NCI-H2081 (cell line): Measurements from ENCODE around the gene IFIT3.
"Not testable (repeated sequence)": the region's sequence is repeated elsewhere in the genome, so short reads cannot be mapped to it uniquely, and the experiment has no call there.

ENCODE experiments used
- DNase-seq, 2 experiments: peaks; one replicate each; lab custom pipeline; 2025; lab: John Stamatoyannopoulos, UW

Gene IFIT3

DNA sequence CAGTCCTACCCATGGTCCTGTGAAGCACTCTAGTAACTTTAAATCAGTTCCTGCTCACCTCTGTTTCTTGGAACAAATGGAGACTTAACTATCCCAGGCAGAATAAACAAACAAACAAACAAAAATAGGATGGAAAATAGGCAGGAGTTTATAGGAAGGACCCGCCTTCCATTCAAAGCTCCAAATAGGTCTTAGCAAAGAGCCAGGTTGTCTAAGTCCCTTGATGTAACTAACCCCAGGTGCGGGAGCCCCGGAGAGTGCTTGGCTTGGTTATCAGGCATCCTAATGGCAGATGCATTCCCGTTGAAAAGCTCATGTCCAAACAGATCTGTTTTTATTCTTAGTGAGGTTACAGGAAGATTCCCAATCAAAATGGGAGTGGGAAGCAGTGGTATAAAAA, 23.8 kb upstream of the IFIT3 start:
- DNase-seq, result no peak

DNA sequence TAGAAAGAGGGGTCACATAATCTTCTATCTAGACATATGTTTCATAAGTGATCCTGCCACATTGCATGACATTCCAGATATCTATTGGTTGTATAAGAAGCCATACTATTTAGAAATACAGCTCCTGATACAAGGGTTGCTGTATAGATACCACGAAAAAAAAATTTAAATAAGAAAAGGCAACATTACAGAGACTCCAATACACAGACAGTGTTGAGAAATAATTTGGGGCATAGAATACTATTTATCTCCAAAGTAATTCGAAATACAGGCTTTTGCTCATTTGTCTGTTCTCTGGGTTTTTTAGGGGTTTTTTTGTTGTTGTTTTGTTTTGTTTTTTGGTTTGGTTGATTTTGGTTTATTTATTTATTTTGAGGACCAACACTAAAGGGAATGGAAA, 23.4 kb upstream of the IFIT3 start:
- no peak for DNase-seq

DNA sequence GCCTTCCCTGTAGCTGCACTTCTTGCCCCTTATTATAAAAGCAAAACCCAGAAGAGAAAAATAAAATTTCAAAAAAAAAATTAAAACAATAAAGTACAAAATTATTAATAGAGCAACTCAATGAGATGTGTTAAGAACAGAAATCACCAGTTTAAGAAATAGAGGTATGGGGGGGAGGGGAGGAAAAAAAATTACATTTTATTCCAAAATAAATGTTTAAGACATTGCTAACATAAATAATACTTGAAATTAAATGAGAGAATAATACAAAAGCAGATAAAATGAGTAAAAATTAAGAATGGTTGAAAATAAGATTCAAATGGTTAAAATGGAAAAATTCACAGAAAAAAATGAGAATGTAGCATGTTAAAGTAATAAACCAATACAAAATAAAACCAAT, 22.9 kb upstream of the IFIT3 start:
- DNase-seq, result no peak

DNA sequence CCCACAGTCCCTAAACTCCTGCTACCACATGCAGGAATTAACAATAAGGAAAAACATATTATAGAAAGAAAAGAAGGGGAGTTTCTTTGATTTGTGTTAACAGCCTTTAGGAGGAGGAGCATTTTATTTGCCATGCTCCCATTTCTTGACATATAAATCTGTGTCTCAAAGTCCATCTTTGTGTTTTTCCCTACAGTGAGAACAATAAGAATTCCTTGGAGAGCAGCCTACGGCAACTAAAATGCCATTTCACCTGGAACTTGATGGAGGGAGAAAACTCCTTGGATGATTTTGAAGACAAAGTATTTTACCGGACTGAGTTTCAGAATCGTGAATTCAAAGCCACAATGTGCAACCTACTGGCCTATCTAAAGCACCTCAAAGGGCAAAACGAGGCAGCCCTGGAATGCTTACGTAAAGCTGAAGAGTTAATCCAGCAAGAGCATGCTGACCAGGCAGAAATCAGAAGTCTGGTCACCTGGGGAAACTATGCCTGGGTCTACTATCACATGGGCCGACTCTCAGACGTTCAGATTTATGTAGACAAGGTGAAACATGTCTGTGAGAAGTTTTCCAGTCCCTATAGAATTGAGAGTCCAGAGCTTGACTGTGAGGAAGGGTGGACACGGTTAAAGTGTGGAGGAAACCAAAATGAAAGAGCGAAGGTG, 21.9 kb upstream of the IFIT3 start:
- DNase-seq, result no peak

DNA sequence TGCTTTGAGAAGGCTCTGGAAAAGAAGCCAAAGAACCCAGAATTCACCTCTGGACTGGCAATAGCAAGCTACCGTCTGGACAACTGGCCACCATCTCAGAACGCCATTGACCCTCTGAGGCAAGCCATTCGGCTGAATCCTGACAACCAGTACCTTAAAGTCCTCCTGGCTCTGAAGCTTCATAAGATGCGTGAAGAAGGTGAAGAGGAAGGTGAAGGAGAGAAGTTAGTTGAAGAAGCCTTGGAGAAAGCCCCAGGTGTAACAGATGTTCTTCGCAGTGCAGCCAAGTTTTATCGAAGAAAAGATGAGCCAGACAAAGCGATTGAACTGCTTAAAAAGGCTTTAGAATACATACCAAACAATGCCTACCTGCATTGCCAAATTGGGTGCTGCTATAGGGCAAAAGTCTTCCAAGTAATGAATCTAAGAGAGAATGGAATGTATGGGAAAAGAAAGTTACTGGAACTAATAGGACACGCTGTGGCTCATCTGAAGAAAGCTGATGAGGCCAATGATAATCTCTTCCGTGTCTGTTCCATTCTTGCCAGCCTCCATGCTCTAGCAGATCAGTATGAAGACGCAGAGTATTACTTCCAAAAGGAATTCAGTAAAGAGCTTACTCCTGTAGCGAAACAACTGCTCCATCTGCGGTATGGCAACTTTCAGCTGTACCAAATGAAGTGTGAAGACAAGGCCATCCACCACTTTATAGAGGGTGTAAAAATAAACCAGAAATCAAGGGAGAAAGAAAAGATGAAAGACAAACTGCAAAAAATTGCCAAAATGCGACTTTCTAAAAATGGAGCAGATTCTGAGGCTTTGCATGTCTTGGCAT, 21.1 kb upstream of the IFIT3 start:
- no peak for DNase-seq

DNA sequence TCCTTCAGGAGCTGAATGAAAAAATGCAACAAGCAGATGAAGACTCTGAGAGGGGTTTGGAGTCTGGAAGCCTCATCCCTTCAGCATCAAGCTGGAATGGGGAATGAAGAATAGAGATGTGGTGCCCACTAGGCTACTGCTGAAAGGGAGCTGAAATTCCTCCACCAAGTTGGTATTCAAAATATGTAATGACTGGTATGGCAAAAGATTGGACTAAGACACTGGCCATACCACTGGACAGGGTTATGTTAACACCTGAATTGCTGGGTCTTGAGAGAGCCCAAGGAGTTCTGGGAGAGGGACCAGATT, 20.6 kb upstream of the IFIT3 start:
- no peak for DNase-seq

DNA sequence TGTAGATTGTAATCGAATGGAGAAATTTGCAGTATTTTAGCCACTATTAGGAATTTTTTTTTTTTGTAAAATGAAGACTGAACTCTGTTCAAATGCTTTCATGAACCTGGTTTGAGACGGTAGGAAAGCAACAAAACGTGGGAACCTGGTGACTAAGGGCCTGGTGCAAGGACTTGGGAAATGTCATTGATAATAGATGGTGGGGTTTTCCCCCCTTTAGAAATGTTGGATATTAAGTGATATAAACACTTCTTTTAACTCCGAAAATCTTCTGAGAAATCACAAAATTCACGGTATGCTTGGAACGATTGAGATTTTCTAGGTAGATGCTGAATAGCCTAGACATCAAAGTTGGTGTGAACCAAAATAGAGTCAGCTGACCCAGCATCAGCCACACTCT, 19.5 kb upstream of the IFIT3 start:
- DNase-seq, result no peak

DNA sequence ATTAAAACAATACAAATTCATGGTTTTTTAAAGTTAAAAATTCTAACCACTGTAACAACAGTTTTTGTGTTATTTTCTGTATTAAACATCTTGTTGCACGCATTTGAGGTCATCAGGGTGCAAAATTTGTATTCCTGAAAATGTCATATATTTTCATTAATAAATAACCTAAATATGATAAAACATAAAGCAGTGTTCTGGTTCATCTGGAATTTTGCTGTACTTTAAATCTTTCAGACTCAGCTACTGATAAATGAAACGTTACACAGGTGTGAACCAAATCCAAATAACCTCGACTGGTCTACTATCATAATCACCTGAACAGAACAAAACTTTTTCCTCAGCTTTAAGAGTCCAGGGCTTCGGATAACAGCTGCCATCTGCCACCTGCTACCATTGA, 19.1 kb upstream of the IFIT3 start:
- no peak for DNase-seq

DNA sequence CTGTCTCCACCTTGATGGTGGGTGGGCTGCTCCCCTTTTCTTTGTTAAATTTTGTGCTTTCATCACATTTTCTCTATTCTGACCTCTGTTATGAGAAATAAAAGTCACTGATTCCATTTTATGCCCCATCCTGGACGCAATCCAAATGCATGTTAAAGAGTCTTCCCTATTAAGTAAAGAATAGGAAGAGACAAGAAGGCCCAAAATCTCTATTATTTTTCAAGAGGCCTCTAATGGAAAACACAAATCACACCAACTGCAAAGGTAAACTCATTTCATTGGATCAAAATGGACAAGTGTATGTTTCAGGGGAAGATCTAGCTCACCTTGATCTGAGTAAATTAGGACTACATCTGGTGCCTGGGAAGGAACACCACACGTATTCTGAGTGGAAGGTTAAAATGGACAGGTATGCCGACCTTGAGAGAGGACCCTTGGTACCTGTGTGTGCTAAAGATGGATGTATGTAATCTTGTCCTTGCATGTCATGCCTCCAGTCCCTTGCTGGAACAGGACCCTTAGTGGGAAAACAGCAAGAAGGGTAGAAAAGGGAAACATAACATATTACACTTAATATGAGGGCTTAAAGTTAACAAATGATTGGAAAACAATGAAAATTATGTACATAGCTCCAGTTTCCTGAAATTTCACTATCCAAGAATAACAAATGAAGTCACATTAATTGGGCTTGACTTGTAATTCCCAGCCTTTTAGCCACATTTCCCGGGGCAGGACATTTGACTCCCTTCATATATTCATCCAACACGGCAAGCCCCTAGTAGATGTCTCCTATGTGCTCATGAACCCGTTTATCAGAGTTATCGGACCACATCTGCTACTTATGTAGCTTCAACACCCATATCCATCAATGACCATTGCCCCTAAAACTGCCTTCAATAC, 18.4 kb upstream of the IFIT3 start:
- no peak for DNase-seq

DNA sequence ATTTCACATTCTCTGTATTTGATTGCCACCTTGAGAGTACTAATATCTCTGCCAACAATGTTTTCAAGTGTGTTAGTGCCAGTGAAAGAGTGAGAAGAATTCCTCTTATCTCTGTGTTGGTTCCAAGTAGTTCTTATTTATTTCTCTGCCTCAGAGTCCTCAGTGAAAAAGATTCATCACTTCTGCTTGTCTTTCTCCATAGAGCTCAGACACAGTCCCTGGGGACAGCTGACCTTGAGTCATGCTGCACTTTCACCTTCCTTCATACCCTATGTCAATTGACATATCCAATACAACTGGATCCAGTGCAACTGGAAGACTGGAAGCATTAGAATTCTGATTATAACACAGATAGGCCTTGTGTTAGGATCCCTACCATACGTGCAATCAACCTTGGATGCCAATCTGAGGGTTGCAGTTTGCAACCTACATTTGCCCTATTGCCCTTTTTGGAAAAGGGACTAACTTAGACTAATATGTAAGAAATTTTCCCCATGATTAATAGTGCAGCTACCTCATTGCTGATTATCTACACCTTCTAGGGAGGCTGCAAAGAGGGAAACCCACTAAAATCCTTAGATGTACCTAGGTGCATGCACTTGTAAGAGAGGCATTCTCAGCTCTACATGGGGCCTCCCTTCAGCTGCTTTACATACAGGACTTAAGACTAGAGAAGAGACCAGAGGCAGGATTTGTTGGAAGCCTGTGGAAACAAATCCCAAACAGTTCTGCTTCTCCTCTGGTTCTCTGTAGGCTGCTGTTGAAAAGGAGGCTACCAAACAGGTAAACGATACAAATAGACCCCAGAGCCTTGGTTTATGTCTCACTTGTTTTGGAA, 17.5 kb upstream of the IFIT3 start:
- DNase-seq, result no peak

DNA sequence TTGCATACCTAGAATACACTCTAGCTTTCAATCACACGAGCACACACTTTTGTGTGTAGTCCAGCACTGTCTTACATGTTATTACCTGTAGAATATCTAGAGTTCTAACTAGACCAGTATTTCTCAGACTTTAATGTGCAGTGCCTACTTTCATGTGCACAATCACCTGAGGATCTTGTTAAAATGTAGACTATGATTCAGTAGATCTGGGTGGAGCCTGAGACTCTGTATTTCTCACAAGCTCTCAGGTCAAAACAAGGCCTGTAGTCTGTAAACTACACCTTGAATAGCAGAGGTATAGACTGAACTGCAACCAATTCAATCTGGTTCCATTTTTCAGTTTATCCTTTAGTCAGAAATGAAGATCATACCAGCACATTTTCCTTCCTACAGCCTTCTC, 14.8 kb upstream of the IFIT3 start:
- DNase-seq, result no peak

DNA sequence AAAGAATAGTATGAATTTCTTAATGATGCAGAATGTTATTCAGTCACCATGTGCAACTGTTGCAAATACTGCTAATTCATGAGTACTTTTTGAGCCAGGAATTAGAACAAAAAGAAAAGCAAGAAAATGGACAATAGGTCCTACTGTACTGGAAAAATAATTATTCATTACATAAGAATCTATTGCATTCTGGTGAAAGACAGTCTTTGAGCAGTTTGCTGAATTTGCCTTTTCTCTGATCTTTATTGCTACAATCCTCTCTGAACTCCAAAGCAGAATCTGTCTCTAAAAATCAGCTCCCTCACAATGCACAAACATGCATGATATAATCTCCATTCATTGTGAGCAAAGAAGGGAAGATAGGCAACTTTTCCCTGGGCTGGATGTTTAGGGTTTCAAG, 13.1 kb upstream of the IFIT3 start:
- no peak for DNase-seq

DNA sequence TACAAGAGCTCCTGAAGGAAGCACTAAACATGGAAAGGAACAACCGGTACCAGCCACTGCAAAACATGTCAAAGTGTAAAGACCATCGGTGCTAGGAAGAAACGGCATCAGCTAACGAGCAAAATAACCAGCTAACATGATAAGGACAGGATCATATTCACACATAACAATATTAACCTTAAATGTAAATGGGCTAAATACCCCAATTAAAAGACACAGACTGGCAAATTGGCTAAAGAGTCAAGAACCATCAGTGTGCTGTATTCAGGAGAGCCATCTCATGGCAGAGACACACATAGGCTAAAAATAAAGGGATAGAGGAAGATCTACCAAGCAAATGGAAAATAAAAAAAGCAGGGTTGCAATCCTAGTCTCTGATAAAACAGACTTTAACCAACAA, 9.8 kb upstream of the IFIT3 start:
- DNase-seq, result not testable (repeated sequence)

DNA sequence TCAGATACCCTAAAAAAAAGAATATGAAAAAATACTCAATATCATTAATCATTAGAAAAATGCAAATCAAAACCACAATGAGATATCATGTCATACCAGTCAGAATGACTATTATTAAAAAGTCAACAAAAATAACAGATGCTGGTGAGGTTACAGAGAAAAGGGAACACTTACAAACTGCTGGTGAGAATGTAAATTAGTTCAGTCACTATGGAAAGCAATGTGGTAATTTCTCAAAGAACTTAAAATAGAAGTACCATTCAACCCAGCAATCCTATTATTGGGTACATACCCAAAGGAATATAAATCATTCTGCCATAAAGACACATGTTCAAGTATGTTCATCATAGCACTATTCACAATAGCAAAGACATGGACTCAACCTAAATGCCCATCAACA, 2.7 kb upstream of the IFIT3 start:
- not testable (repeated sequence) for DNase-seq

DNA sequence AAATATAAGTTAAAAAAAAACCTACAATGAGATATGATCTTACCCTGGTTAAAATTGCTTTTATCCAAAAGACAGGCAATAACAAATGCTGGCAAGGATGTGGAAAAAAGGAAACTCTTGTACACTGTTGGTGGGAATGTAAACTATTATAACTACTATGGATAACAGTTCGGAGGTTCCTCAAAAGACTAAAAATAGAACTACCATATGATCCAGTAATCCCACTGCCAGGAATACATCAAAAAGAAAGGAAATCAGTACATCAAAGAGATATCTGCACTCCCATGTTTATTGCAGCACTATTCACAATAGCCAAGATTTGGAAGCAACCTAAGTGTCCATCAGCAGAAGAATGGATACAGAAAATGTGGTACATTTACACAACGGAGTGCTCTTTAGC, 1.9 kb upstream of the IFIT3 start:
- not testable (repeated sequence) for DNase-seq

DNA sequence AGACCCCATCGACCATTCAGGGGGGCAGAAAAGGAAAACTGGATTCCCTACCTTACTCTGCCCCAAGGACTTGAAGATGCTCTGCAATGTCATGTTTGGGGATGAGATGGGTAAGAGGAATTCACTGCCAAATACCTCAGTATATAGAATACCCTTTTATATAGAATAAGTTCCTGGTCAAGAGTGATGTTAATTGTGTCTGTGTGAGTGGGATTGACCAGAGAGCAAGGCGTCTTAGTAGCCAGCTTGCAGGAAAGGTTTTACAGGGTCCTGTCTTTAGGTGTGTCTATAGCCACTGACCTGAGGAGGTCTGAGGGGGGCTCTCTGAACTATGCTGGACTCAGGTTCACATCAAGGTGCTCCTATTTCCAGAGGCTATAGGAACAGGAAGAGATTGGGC, 1.4 kb downstream of the IFIT3 start:
- DNase-seq, result no peak

DNA sequence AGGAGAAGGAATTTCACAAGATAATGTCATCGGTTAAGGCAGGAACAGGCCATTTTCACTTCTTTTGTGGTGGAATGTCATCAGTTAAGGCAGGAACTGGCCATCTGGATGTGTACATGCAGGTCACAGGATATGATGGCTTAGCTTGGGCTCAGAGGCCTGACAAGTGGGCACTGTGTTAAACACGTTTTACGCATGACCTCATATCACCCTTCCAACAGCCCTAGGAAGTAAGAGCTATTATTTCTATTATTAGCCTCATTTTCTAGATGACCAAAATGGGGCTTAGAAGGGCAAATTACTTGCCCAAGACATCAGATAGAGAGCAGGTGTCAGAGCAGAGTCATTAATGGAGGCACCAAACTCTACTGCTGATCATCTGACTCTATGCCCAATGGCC, 2.2 kb downstream of the IFIT3 start:
- DNase-seq, result not testable (repeated sequence)

DNA sequence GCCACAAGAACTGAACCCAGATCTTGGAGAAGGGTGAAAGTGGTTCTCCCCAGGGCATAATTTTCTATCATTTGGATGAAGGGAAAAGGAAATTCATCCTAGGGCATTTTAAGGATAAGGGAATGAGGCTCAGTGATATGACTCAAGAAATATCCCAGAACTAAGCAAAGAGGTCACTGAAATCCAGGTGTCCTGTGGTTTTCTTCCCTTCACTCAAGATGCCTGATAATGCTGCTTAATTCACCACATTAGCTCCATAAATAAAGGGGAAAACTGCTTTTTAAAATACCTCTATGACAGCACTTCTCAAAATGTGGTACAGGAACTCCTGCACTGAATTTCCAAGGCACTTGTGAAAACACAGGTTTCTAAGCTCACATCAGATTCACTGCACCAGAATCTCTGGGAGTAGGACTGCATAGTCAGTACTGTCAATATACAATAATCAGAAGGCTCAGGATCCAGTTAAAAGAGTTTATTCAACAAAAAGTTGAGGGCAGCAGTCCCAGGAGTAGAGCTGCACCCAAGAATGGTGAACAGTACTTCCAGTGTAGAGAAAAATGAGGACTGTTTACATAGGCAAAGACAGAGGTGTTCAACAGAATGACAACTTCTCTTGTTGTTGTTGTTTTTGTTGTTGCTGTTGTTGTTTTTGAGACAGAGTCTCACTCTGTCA, 2.9 kb downstream of the IFIT3 start:
- no peak for DNase-seq

DNA sequence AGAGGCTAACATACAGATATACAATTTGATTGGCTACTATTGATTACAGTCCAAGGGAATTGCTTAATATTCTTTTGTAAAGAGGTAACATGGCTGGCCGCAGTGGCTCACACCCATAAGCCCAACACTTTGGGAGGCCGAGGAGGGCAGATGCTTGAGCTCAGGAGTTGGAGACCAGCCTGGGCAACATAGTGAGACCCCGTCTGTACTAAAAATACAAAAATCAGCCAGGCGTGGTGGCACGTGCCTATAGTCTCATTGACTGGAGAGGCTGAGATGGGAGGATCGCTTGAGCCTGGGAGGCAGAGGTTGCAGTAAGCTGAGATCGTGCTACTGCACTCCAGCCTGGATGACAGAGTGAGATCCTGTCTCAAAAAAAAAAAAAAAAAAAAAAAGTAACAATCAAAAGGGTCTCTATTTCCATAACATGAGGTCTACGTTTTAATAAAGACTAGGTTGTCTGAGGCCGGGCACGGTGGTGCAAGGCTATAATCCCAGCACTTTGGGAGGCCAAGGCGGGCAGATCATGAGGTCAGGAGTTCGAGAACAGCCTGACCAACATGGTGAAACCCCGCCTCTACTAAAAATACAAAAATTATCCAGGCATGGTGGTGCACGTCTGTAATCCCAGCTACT, 3.8 kb downstream of the IFIT3 start:
- DNase-seq, result not testable (repeated sequence)

DNA sequence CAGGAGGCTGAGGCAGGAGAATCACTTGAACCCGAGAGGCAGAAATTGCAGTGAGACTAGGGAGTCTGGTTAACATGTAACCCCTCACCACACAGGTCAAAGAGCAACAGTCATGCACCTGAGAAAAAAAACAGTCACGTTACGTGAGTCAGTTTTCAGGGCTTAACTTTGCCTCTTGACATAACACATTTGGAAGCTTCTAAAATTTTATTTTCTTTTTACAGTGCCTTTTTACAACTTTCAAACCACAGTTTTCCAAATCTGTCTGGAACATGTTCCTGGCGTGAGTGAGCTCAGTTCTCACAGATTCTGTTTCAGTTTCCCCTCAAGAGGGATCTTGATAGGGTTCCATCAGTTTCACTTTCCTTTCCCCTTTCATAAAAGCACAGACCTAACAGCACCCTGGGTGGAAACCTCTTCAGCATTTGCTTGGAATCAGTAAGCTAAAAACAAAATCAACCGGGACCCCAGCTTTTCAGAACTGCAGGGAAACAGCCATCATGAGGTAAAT, 4.4 kb downstream of the IFIT3 start:
- DNase-seq, result no peak

DNA sequence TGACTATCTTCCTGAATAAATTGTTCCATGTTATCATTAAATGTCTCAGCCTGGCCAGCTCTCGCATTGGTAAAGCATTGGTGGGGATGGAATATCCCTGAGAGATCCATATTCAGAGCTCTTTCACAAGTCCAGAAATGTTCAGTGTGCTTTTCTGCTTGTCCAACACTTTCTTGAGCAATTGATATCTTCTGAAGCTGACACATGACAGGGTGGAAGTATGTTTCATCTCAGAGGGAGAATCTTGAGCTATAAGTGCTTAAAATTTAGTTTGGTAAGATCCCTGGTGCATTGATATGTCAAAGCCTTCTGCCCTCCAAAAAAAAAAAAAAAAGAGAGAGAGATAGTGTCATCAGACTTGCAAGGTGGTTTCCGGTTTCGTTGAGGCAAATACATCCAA, 7.4 kb downstream of the IFIT3 start:
- no peak for DNase-seq
